ENCODE measurements around the gene TUBG2. TPM values are rescaled to one million over a fixed set of nuclear protein-coding genes. Genes with fewer than 3 reads are reported as not detected.
A peak's percentile ranks its signal among the peaks of the same experiment; 100 is the strongest.

TUBG2 gene
- total RNA-seq, 1 donor from 2014 or later, result 18.7 TPM

GRCh38 chr17:42685831-42686230, 26.7 kb downstream of the TUBG2 start:
- Mint-ChIP-seq H3K27ac (ENCODE audit: unreplicated experiment) (no peak overlapping the region), H3K36me3 (ENCODE audit: low read depth) (peaks cover 7% of the 10 kb centered on the region), H3K4me3 (peak overlapping the region; percentile 64), H3K4me1 (peaks cover 32% of the 10 kb centered on the region), H3K9me3 (no peaks in the 10 kb centered on the region), H3K27me3 (ENCODE audit: low read depth) (peaks cover 5% of the 10 kb centered on the region)
- no peak for DNase-seq (ENCODE audit: low read depth, low spot score)
- TF ChIP-seq CTCF (conservative IDR thresholded peaks at IDR 0.05), result no peak

GRCh38 chr17:42686520-42687128, 27.5 kb downstream of the TUBG2 start:
- H3K4me3 Mint-ChIP-seq, result no peak overlapping the region
- no peak for TF ChIP-seq CTCF (conservative IDR thresholded peaks at IDR 0.05)
- H3K4me1 Mint-ChIP-seq, result peaks cover 27% of the 10 kb centered on the region
- H3K27ac Mint-ChIP-seq (ENCODE audit: unreplicated experiment), result no peak overlapping the region
- H3K27me3 Mint-ChIP-seq (ENCODE audit: low read depth), result peaks cover 5% of the 10 kb centered on the region
- no peaks in the 10 kb centered on the region for H3K9me3 Mint-ChIP-seq
- H3K36me3 Mint-ChIP-seq (ENCODE audit: low read depth), result peaks cover 7% of the 10 kb centered on the region
- DNase-seq (ENCODE audit: low read depth, low spot score), result no peak

- Mint-ChIP-seq H3K27me3 (ENCODE audit: low read depth) (peaks cover 2% of the 10 kb centered on the region), H3K4me1 (peaks cover 17% of the 10 kb centered on the region), H3K27ac (ENCODE audit: unreplicated experiment) (no peak overlapping the region), H3K36me3 (ENCODE audit: low read depth) (peaks cover 7% of the 10 kb centered on the region), H3K9me3 (no peaks in the 10 kb centered on the region), H3K4me3 (no peak overlapping the region)
- DNase-seq (ENCODE audit: low read depth, low spot score), result no peak
- no peak for TF ChIP-seq CTCF (conservative IDR thresholded peaks at IDR 0.05)
Measured at GRCh38 chr17:42687707-42688320, 28.7 kb downstream of the TUBG2 start.

- Mint-ChIP-seq H3K36me3 (ENCODE audit: low read depth) (peaks cover 4% of the 10 kb centered on the region), H3K4me1 (peaks cover 8% of the 10 kb centered on the region), H3K4me3 (no peak overlapping the region), H3K27ac (ENCODE audit: unreplicated experiment) (no peak overlapping the region), H3K9me3 (no peaks in the 10 kb centered on the region), H3K27me3 (ENCODE audit: low read depth) (no peaks in the 10 kb centered on the region)
- no peak for TF ChIP-seq CTCF (conservative IDR thresholded peaks at IDR 0.05)
- DNase-seq (ENCODE audit: low read depth, low spot score), result no peak
Measured at GRCh38 chr17:42690596-42690995, 31.5 kb downstream of the TUBG2 start.

GRCh38 chr17:42691021-42691545, 32.0 kb downstream of the TUBG2 start:
- no peak overlapping the region for H3K27ac Mint-ChIP-seq (ENCODE audit: unreplicated experiment)
- H3K4me3 Mint-ChIP-seq, result no peak overlapping the region
- H3K9me3 Mint-ChIP-seq, result no peaks in the 10 kb centered on the region
- H3K36me3 Mint-ChIP-seq (ENCODE audit: low read depth), result peaks cover 3% of the 10 kb centered on the region
- no peaks in the 10 kb centered on the region for H3K27me3 Mint-ChIP-seq (ENCODE audit: low read depth)
- H3K4me1 Mint-ChIP-seq, result peaks cover 3% of the 10 kb centered on the region
- no peak for DNase-seq (ENCODE audit: low read depth, low spot score)
- TF ChIP-seq CTCF (conservative IDR thresholded peaks at IDR 0.05), result no peak
